Prostate gland (tissue), 2 donors: ENCODE measurements around the gene C2orf42. TPM values are rescaled to one million over a fixed set of nuclear protein-coding genes. Genes with fewer than 3 reads are reported as not detected.
"Not testable (repeated sequence)": the region's sequence is repeated elsewhere in the genome, so short reads cannot be mapped to it uniquely, and the experiment has no call there.

Source experiments
- DNase-seq: peaks from one replicate; pipeline ENCODE4 v3.0.0-alpha.2; 2019; ENCODE audit warnings: low spot score
- H3K27ac ChIP-seq, 2 donors: fragments of 200-600 bp; sonication (generic); 2 replicates each; pipeline ENCODE4 v1.5.1; 2017 to 2019
- H3K27me3 ChIP-seq: fragments of 200-600 bp; sonication (generic); replicated peaks from 2 replicates; pipeline ENCODE4 v1.5.1; 2019; ENCODE audit not compliant: insufficient read depth
- H3K36me3 ChIP-seq, 2 donors: fragments of 200-600 bp; sonication (generic); 1 replicate in 1 of 2; 2 replicates in 1 of 2; pipeline versions ENCODE4 v1.5.1 to v1.8.1; 2017 to 2019
- H3K4me1 ChIP-seq: fragments of 200-600 bp; sonication (generic); replicated peaks from 2 replicates; pipeline ENCODE4 v1.5.1; 2019
- H3K4me3 ChIP-seq, 2 donors: fragments of 200-600 bp; sonication (generic); 2 replicates each; pipeline ENCODE4 v1.5.1; 2017 to 2019
- H3K9me3 ChIP-seq: fragments of 200-600 bp; sonication (generic); 2 replicates; pipeline ENCODE4 v1.5.1; 2017
- CTCF ChIP-seq, 4 experiments: fragments of 200-600 bp in 2 of 4; fragments of 450-650 bp in 2 of 4; sonication (generic) in 2 of 4; IDR thresholded peaks; 1 replicate in 3 of 4; 2 replicates in 1 of 4; pipeline ENCODE4 v1.5.1; 2016 to 2019; ENCODE audit warnings: antibody characterized with exemption in 4 of 4, mild to moderate bottlenecking in 2 of 4, moderate library complexity in 2 of 4
- POLR2A ChIP-seq: fragments of 450-650 bp; IDR thresholded peaks from one replicate; pipeline ENCODE4 v1.6.1; 2016; ENCODE audit warnings: antibody characterized with exemption, mild to moderate bottlenecking
- POLR2AphosphoS5 ChIP-seq: sonication (generic); formaldehyde crosslinking; IDR thresholded peaks from one replicate; pipeline ENCODE4 v1.6.1; 2017; ENCODE audit warnings: antibody characterized with exemption
- WGBS: methylation state at CpG from one replicate; pipeline ENCODE4 v1.1.5; 2018; 5-methylcytosine and 5-hydroxymethylcytosine counted together
- intact Hi-C: fragments of 100-400 bp; cut with DNase I; formaldehyde crosslinking; loops from one replicate; pipeline ENCODE4 v1.14.2; 2022
- total RNA-seq, 2 donors: library from RNA; depleted of rRNA; stranded (reverse); fragments of >200 nt; gene quantifications; one replicate each; pipeline ENCODE4 v1.1.0, GENCODE V29; 2016

The C2orf42 gene
- total RNA-seq, 2 donors from 2014 or later: 23.6 to 27.9 TPM

DNA sequence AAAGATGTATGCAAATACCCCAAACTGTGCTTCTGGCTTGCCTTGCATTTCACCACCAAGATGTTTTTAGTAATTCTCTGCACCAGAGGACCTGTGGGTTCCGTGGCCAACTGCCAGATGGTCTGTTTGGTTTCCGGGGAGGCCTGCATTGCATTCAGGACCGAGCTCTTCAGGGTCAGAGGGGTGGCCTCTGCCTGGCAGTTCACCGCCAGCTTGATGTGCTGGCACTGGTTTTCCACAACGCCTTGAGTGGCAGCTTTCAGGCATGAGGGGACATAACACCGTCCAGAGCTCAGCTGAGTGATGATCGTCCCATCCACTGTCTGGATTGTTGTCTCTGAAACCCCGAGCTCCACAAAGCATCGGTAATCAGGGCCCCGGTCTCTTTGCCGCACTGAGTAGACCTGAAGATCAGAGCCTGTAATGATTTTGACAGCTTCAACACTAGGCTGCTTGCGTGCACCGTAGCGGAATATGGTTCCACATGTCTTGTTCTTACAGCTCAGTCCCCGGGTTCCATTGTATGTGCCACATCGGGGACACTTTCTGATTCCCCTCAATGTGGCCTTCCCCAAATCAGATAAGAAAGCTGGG, 9.4 kb downstream of the C2orf42 start:
- intact Hi-C loops: no loop called here
- Histone ChIP-seq H3K27me3 (no peaks in the 10 kb centered on the region), H3K4me3 (no peak overlapping the region), H3K9me3 (no peaks in the 10 kb centered on the region), H3K27ac (no peak overlapping the region), H3K4me1 (no peaks in the 10 kb centered on the region), H3K36me3 (no peaks in the 10 kb centered on the region)
- TF ChIP-seq CTCF (IDR thresholded peaks at IDR 0.05): no peak
- no peak for TF ChIP-seq POLR2A
- TF ChIP-seq POLR2AphosphoS5: no peak
- DNase-seq: no peak
- WGBS: 91% methylated on average over 13 of the region's 16 CpGs

DNA sequence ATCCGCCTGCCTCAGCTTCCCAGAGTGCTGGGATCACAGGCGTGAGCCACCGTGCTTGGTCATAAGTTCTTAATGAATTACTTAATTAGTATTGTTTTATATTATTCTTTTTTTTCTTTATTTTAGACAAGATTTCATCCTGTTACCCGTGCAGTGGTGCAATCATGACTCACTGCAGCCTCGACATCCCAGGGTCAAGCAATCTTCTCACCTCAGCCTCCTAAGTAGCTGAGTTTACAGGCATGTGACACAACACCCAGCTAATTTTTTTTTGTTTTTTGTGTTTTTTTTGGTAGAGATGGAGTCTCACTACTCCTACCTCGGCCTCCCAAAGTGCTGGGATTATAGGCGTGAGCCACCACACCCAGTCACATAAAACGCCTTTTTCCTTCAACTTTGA, 17.3 kb downstream of the C2orf42 start:
- WGBS: 95% methylated on average over 8 of the region's 8 CpGs
- Histone ChIP-seq H3K27me3 (no peaks in the 10 kb centered on the region), H3K27ac (no peak overlapping the region), H3K36me3 (no peaks in the 10 kb centered on the region), H3K4me1 (no peaks in the 10 kb centered on the region), H3K4me3 (no peak overlapping the region), H3K9me3 (no peaks in the 10 kb centered on the region)
- intact Hi-C loops: no loop called here
- DNase-seq: no peak
- TF ChIP-seq POLR2AphosphoS5 (no peak), POLR2A (no peak), CTCF (IDR thresholded peaks at IDR 0.05) (no peak)

DNA sequence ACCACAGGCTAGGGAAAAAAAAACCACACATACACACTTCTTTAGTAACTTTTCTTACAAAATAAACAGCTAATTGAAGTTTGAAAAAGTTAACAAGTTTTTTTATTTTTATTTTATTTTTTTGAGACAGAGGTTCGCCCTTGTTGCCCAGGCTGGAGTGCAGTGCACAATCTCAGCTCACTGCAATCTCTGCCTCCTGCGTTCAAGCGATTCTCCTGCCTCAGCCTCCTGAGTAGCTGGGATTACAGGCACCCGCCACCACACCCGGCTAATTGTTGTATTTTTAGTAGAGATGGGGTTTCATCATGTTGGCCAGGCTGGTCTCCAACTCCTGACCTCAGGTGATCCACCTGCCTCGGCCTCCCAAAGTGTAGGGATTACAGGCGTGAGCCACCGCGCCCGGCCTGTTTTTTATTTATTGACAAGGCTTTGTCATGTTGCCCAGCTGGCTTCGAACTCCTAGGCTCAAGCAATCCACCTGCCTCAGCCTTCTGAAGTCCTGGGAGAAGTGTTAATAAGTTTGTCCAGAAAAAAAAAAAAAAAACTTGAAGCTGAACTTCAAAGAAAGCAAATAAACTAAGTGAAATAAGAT, 21.1 kb downstream of the C2orf42 start:
- H3K27ac ChIP-seq, H3K27me3 ChIP-seq, DNase-seq, H3K4me1 ChIP-seq, intact Hi-C loops, H3K4me3 ChIP-seq, H3K36me3 ChIP-seq, H3K9me3 ChIP-seq: not testable (repeated sequence)
- WGBS: 93% methylated on average over 11 of the region's 11 CpGs

- 41% methylated on average over 2 of the region's 2 CpGs for WGBS
- Histone ChIP-seq H3K36me3 (no peaks in the 10 kb centered on the region), H3K4me3 (no peak overlapping the region), H3K9me3 (no peaks in the 10 kb centered on the region), H3K27me3 (no peaks in the 10 kb centered on the region), H3K4me1 (no peaks in the 10 kb centered on the region), H3K27ac (no peak overlapping the region)
- TF ChIP-seq POLR2AphosphoS5: no peak
- TF ChIP-seq CTCF (IDR thresholded peaks at IDR 0.05): no peak
- TF ChIP-seq POLR2A: no peak
- intact Hi-C loops: no loop called here
- no peak for DNase-seq
Observed at GRCh38 chr2:70161069-70161534, 29.7 kb downstream of the C2orf42 start.

GRCh38 chr2:70160545-70160944, 30.3 kb downstream of the C2orf42 start:
- H3K4me3 ChIP-seq: no peak overlapping the region
- no peaks in the 10 kb centered on the region for H3K9me3 ChIP-seq
- no peaks in the 10 kb centered on the region for H3K27me3 ChIP-seq
- TF ChIP-seq POLR2A: no peak
- TF ChIP-seq CTCF (IDR thresholded peaks at IDR 0.05): no peak
- TF ChIP-seq POLR2AphosphoS5: no peak
- intact Hi-C loops: no loop called here
- 82% methylated on average over 6 of the region's 6 CpGs for WGBS
- H3K27ac ChIP-seq: no peak overlapping the region
- no peaks in the 10 kb centered on the region for H3K4me1 ChIP-seq
- DNase-seq: no peak
- H3K36me3 ChIP-seq: no peaks in the 10 kb centered on the region

GRCh38 chr2:70149130-70149686, 41.6 kb downstream of the C2orf42 start:
- H3K9me3 ChIP-seq, H3K4me1 ChIP-seq, H3K4me3 ChIP-seq, H3K27ac ChIP-seq, H3K36me3 ChIP-seq, DNase-seq, H3K27me3 ChIP-seq: not testable (repeated sequence)
- intact Hi-C loops: loop anchor here (10.0 kb wide), 1 partner anchor 424 kb away; no protein-coding TSS in a partner anchor
- WGBS: 89% methylated on average over 19 of the region's 19 CpGs

GRCh38 chr2:70148211-70148760, 42.5 kb downstream of the C2orf42 start:
- H3K4me1 ChIP-seq, H3K27ac ChIP-seq, H3K9me3 ChIP-seq, DNase-seq, H3K36me3 ChIP-seq, H3K27me3 ChIP-seq, H3K4me3 ChIP-seq: not testable (repeated sequence)
- intact Hi-C loops: loop anchor here (10.0 kb wide), 1 partner anchor 423 kb away; no protein-coding TSS in a partner anchor
- WGBS: 95% methylated on average over 14 of the region's 25 CpGs
